Measurements from ENCODE around the gene IKZF1.

- TF ChIP-seq CTCF (IDR thresholded peaks at IDR 0.05 in 8 of 11, conservative IDR thresholded peaks at IDR 0.05 in 3 of 11) (no peak), POLR2A (IDR thresholded peaks at IDR 0.05) (no peak)
These were observed 28.0 kb downstream of the IKZF1 start for GRCh38 chr7:50332241-50333165.
